ENCODE data around the gene SHD. TPM values are rescaled to one million over a fixed set of nuclear protein-coding genes. Genes with fewer than 3 reads are reported as not detected.

Gene SHD
- total and polyA plus RNA-seq, 9 of the 15 experiments (the other 6 are each of a cell fraction or from before 2014, with no cell fraction given), result 0.05 to 0.62 (median 0.15) TPM; not detected in 5

DNA sequence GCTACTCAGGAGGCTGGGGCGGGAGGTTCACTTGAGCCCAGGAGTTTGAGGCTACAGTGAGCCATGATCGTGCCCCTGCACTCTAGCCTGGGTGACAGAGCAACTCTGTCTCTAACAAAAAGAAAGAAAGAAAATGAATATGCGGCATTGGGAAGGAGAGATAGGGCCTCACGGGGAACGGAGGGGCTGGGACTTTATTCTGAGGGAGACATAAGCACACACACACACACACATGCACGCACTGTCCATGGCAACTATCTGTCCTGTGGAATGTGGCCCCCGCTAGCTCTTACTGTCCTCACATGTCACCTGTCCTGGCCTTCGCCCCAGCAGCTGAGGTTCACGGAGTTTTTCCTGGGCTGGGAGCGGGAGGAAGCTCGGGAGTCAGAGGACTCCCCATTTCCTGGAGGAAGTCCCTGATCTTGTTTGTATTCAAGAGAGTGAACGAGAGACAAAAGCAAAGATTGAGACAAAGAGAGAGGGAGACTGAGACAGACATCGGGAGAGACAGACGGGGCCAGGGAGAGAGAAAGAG lies 58.9 kb downstream of the SHD start (continued):
- TF ChIP-seq, protein P1, sequence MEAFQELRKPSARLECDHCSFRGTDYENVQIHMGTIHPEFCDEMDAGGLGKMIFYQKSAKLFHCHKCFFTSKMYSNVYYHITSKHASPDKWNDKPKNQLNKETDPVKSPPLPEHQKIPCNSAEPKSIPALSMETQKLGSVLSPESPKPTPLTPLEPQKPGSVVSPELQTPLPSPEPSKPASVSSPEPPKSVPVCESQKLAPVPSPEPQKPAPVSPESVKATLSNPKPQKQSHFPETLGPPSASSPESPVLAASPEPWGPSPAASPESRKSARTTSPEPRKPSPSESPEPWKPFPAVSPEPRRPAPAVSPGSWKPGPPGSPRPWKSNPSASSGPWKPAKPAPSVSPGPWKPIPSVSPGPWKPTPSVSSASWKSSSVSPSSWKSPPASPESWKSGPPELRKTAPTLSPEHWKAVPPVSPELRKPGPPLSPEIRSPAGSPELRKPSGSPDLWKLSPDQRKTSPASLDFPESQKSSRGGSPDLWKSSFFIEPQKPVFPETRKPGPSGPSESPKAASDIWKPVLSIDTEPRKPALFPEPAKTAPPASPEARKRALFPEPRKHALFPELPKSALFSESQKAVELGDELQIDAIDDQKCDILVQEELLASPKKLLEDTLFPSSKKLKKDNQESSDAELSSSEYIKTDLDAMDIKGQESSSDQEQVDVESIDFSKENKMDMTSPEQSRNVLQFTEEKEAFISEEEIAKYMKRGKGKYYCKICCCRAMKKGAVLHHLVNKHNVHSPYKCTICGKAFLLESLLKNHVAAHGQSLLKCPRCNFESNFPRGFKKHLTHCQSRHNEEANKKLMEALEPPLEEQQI (IDR thresholded peaks at IDR 0.05), result no peak
- TF ChIP-seq NUFIP1 (IDR thresholded peaks at IDR 0.05; ENCODE audit: partially characterized antibody) (no peak), ATF1 (CRISPR knock-in tag; IDR thresholded peaks at IDR 0.05) (no peak), ATF1 (tag; IDR thresholded peaks at IDR 0.05) (no peak; the same call in 1 of the 2 replicates), FUS (optimal IDR thresholded peaks at IDR 0.05; ENCODE audit: low read depth, low read length) (no peak), MAFG (tag; conservative IDR thresholded peaks at IDR 0.05) (no peak), SLC30A9 (CRISPR knock-in tag; IDR thresholded peaks at IDR 0.05) (no peak), RUNX1 (IDR thresholded peaks at IDR 0.05; ENCODE audit: low read depth) (no peak), ETV5 (CRISPR knock-in tag; IDR thresholded peaks at IDR 0.05; ENCODE audit: low read depth) (no peak), SAP30 (IDR thresholded peaks at IDR 0.05; ENCODE audit: borderline replicate concordance, insufficient read depth, low read depth, low read length, poor library complexity, severe bottlenecking) (no peak), ZNF165 (CRISPR knock-in tag; IDR thresholded peaks at IDR 0.05; ENCODE audit: borderline replicate concordance) (no peak), DNMT1 (IDR thresholded peaks at IDR 0.05) (no peak), PHB (CRISPR knock-in tag; IDR thresholded peaks at IDR 0.05) (no peak), TARDBP (IDR thresholded peaks at IDR 0.05) (no peak), FOXK2 (conservative IDR thresholded peaks at IDR 0.05 in 1 of 2, IDR thresholded peaks at IDR 0.05 in 1 of 2; ENCODE audit: low read depth in 2 of 2) (peak in 1 of 2 experiments; percentile 23; a peak in 1 of 4 replicates), NONO (IDR thresholded peaks at IDR 0.05; ENCODE audit: low read depth in 2 of 2, low read length in 1 of 2) (no peak), TAF7 (tag; IDR thresholded peaks at IDR 0.05) (no peak), PTBP1 (IDR thresholded peaks at IDR 0.05; ENCODE audit: low read depth, low read length) (no peak), HDGF (IDR thresholded peaks at IDR 0.05) (no peak), CC2D1A (IDR thresholded peaks at IDR 0.05) (no peak), GATA2 (CRISPR knock-in tag; IDR thresholded peaks at IDR 0.05) (no peak), ZNF354B (CRISPR knock-in tag; IDR thresholded peaks at IDR 0.05) (no peak), GTF2F1 (IDR thresholded peaks at IDR 0.05; ENCODE audit: low read depth, low read length) (no peak), ZNF232 (CRISPR knock-in tag; IDR thresholded peaks at IDR 0.05) (no peak), NCOA2 (IDR thresholded peaks at IDR 0.05; ENCODE audit: partially characterized antibody in 2 of 2) (no peak), MEIS2 (IDR thresholded peaks at IDR 0.05; ENCODE audit: partially characterized antibody) (no peak), ZNF224 (CRISPR knock-in tag; IDR thresholded peaks at IDR 0.05) (no peak), ZFP30 (CRISPR knock-in tag; IDR thresholded peaks at IDR 0.05; ENCODE audit: borderline replicate concordance) (no peak)
- TF ChIP-seq, protein P2, sequence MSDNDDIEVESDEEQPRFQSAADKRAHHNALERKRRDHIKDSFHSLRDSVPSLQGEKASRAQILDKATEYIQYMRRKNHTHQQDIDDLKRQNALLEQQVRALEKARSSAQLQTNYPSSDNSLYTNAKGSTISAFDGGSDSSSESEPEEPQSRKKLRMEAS (CRISPR knock-in tag; IDR thresholded peaks at IDR 0.05), result peak; percentile 16; the same call in 1 of the 2 replicates
- TF ChIP-seq, protein P3, sequence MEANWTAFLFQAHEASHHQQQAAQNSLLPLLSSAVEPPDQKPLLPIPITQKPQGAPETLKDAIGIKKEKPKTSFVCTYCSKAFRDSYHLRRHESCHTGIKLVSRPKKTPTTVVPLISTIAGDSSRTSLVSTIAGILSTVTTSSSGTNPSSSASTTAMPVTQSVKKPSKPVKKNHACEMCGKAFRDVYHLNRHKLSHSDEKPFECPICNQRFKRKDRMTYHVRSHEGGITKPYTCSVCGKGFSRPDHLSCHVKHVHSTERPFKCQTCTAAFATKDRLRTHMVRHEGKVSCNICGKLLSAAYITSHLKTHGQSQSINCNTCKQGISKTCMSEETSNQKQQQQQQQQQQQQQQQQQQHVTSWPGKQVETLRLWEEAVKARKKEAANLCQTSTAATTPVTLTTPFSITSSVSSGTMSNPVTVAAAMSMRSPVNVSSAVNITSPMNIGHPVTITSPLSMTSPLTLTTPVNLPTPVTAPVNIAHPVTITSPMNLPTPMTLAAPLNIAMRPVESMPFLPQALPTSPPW (CRISPR knock-in tag; IDR thresholded peaks at IDR 0.05), result peak; percentile 65
